ENCODE measurements around the gene DOP1A. TPM values are rescaled to one million over a fixed set of nuclear protein-coding genes. Genes with fewer than 3 reads are reported as not detected.

The DOP1A gene
- total and polyA plus RNA-seq, 2 of the 13 experiments (the other 11 are each of a cell fraction or from before 2014, with no cell fraction given): 5.2 to 16.7 TPM

DNA sequence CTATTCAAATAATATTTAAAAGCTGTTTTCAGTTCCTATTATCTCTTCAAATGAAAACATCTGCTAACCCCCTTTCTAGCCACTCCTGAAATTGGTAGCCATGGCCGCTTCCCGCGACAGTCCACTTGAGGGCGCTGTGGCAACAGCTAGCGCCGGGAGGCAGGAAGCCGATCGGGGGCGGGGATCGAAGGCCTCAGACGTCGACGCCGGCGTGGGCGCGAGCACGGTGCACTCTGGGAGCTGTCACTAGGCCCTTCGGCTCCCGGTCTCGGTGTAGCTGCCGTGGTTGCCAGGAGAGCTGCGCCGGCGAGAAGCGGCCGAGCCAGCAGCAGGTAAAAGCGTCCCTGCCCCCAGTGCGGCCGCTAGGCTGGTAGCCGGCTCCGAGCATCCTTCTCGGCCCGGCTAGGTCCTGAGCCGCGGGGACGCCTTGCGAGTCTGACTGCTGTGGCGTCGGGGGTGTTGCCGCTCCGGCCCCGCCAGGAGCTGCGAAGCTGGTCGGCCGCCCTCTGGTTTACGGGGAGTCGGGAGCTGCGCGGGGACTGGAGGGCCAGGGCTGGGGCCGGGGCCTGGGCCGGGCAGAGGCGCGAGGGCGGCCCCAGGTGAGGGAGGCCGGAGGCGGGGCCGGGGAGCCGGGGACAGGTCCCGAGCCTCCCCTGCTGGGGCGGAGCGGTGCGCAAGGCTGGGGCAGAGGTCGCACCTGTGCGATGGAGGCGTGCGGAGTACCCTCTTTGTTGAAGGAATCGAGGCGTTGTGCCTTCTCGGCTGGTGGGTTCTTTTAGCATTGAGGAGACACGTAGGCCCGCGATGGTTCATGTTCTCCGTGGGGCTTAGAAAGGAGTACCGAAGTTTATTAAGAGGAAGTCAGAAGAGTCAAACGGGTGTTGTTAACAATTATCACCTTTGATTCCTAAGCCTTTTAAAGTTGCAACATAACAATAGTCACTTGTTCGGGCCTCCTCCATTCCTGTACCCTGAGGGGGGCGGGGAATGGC lies at the start of gene DOP1A (continued):
- TF ChIP-seq, protein P1, sequence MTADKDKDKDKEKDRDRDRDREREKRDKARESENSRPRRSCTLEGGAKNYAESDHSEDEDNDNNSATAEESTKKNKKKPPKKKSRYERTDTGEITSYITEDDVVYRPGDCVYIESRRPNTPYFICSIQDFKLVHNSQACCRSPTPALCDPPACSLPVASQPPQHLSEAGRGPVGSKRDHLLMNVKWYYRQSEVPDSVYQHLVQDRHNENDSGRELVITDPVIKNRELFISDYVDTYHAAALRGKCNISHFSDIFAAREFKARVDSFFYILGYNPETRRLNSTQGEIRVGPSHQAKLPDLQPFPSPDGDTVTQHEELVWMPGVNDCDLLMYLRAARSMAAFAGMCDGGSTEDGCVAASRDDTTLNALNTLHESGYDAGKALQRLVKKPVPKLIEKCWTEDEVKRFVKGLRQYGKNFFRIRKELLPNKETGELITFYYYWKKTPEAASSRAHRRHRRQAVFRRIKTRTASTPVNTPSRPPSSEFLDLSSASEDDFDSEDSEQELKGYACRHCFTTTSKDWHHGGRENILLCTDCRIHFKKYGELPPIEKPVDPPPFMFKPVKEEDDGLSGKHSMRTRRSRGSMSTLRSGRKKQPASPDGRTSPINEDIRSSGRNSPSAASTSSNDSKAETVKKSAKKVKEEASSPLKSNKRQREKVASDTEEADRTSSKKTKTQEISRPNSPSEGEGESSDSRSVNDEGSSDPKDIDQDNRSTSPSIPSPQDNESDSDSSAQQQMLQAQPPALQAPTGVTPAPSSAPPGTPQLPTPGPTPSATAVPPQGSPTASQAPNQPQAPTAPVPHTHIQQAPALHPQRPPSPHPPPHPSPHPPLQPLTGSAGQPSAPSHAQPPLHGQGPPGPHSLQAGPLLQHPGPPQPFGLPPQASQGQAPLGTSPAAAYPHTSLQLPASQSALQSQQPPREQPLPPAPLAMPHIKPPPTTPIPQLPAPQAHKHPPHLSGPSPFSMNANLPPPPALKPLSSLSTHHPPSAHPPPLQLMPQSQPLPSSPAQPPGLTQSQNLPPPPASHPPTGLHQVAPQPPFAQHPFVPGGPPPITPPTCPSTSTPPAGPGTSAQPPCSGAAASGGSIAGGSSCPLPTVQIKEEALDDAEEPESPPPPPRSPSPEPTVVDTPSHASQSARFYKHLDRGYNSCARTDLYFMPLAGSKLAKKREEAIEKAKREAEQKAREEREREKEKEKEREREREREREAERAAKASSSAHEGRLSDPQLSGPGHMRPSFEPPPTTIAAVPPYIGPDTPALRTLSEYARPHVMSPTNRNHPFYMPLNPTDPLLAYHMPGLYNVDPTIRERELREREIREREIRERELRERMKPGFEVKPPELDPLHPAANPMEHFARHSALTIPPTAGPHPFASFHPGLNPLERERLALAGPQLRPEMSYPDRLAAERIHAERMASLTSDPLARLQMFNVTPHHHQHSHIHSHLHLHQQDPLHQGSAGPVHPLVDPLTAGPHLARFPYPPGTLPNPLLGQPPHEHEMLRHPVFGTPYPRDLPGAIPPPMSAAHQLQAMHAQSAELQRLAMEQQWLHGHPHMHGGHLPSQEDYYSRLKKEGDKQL (CRISPR knock-in tag; IDR thresholded peaks at IDR 0.05; ENCODE audit: low read depth): no peak
- peak; percentile 88 for TF ChIP-seq GATAD1 (CRISPR knock-in tag; IDR thresholded peaks at IDR 0.05)
- TF ChIP-seq ZNF775 (CRISPR knock-in tag; IDR thresholded peaks at IDR 0.05; ENCODE audit: borderline replicate concordance): no peak
- TF ChIP-seq SP140L (CRISPR knock-in tag; IDR thresholded peaks at IDR 0.05; ENCODE audit: borderline replicate concordance): peak; percentile 86; the same call in 1 of the 2 replicates
- TF ChIP-seq ELF3 (CRISPR knock-in tag; IDR thresholded peaks at IDR 0.05): peak; percentile 10; the same call in 1 of the 2 replicates
- TF ChIP-seq, protein P2, sequence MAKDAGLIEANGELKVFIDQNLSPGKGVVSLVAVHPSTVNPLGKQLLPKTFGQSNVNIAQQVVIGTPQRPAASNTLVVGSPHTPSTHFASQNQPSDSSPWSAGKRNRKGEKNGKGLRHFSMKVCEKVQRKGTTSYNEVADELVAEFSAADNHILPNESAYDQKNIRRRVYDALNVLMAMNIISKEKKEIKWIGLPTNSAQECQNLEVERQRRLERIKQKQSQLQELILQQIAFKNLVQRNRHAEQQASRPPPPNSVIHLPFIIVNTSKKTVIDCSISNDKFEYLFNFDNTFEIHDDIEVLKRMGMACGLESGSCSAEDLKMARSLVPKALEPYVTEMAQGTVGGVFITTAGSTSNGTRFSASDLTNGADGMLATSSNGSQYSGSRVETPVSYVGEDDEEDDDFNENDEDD (CRISPR knock-in tag; IDR thresholded peaks at IDR 0.05; ENCODE audit: borderline replicate concordance): peak; percentile 79; the same call in 1 of the 2 replicates
- TF ChIP-seq DMAP1 (CRISPR knock-in tag; IDR thresholded peaks at IDR 0.05): peak; percentile 48
- TF ChIP-seq FOSL2 (CRISPR knock-in tag; IDR thresholded peaks at IDR 0.05): peak; percentile 31; the same call in 1 of the 2 replicates
- TF ChIP-seq TEAD3 (CRISPR knock-in tag; optimal IDR thresholded peaks at IDR 0.05; ENCODE audit: borderline replicate concordance): peak; percentile 60
- peak; percentile 18 for TF ChIP-seq SRSF1 (optimal IDR thresholded peaks at IDR 0.05; ENCODE audit: low read depth, low read length)
- TF ChIP-seq ZNF451 (CRISPR knock-in tag; IDR thresholded peaks at IDR 0.05): peak; percentile 63; the same call in 1 of the 2 replicates
- no peak for TF ChIP-seq KDM1A (CRISPR knock-in tag; IDR thresholded peaks at IDR 0.05)
- TF ChIP-seq ZNF503 (CRISPR knock-in tag; IDR thresholded peaks at IDR 0.05): peak; percentile 63
- peak; percentile 43; the same call in 1 of the 2 replicates for TF ChIP-seq SMC3 (IDR thresholded peaks at IDR 0.05; ENCODE audit: low read length)
- TF ChIP-seq PAX8 (CRISPR knock-in tag; IDR thresholded peaks at IDR 0.05; ENCODE audit: borderline replicate concordance): no peak
- TF ChIP-seq RFX5 (IDR thresholded peaks at IDR 0.05; ENCODE audit: low read depth, low read length): peak; percentile 34; the same call in 1 of the 2 replicates
- peak; percentile 31; the same call in 1 of the 2 replicates for TF ChIP-seq ZNF703 (CRISPR knock-in tag; IDR thresholded peaks at IDR 0.05; ENCODE audit: borderline replicate concordance)
- TF ChIP-seq REPIN1 (CRISPR knock-in tag; IDR thresholded peaks at IDR 0.05; ENCODE audit: borderline replicate concordance, low read depth): peak; percentile 44; the same call in 1 of the 2 replicates
- TF ChIP-seq ZNF558 (CRISPR knock-in tag; IDR thresholded peaks at IDR 0.05; ENCODE audit: borderline replicate concordance): no peak
- no peak for TF ChIP-seq HMG20B (CRISPR knock-in tag; conservative IDR thresholded peaks at IDR 0.05)
- TF ChIP-seq YEATS4 (CRISPR knock-in tag; IDR thresholded peaks at IDR 0.05; ENCODE audit: borderline replicate concordance): peak; percentile 64; the same call in 1 of the 2 replicates
